ENCODE data around the gene TMEM87A. TPM values are rescaled to one million over a fixed set of nuclear protein-coding genes. Genes with fewer than 3 reads are reported as not detected.

TMEM87A gene
- total RNA-seq, 1 donor from 2014 or later, result 46.2 TPM

DNA sequence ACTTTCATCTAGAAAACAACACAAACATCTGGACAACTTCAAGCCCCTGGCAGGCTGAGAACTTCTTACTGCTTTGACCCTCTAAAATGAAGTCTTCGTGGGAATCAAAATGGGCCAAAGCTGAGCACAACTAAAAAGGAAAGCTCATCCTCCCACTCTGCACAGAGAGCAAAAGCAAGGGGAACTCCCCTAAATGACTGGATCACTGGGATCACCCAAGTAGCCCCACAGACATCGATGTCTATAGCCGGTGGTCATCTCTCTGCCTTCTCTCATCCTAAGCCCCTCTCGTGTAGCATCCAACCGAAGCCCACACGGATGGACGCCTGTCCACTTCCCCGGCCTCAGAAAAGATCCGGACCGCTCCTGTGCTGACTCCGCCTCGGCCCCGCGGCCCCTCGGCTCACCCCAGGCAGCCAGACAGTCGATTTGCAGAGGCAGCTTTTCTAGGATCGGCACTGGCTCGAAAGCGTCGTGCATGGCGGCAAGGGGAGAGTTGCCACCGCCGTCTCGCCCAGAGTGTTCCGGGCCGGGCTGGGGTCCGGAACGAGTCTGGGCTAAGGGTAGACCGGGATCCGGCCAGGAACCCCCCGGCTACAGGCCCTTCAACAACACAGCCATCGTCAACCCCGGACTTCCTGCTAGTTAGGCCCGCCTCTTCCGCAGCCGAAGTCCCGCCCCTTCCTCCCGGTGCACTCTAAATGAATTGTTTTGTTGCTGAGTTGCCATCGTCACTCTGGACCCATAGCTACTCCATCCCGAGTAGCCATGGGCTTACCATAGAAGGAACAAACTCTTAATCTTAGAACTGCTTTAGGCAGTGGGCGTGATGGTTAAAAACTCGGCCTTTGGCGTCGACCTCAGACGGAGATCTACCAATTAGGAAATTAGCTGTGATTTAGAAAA lies 65.3 kb downstream of the TMEM87A start, which contains the start of gene VPS39:
TSS of gene VPS39 (minus strand) at position 631 of the 906 bp plus-strand sequence. CDS start at position 480, 151 bp downstream.
- DNase-seq (ENCODE audit: low spot score), result peak; percentile 81

GRCh38 chr15:42206406-42206805 lies 66.8 kb downstream of the TMEM87A start:
- DNase-seq (ENCODE audit: low spot score), result no peak

DNA sequence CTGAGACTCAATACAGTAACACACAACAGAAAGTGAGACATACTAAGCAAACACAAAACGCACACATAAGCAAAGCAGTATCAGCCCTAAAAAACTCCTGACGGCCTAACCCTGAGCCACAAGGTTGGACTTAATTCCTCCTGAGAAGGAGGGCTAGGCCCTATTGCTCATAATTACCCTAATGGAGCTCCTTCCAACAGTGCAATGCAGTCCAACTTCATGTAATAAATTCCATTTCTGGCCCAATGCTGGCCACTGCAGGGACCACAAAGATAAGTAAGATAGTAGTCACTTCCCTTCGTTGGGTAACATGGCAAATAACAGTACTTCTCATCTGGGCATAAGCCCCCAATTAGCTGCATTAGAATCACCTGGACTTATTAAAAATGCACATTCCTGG lies 69.3 kb downstream of the TMEM87A start:
- no peak for DNase-seq (ENCODE audit: low spot score)

GRCh38 chr15:42202653-42203052 lies 70.6 kb downstream of the TMEM87A start:
- DNase-seq (ENCODE audit: low spot score), result no peak

DNA sequence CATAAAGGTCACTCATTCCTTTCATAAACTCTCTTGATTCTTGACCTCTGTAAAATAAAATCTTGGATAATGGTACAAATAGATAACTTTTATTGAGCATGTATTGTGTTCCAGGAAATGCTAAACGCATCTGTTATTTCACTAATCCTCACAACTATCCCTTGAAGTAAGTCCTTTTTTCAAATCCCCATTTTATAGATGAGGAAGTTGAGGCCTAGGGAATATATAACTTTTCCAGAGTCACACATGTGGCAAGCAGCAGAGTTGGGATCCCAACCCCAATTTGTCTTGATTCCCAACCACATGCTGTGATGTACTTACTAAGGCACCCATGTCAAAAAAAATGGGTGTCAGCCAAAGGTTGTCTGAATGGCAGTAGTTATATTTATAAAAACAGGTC lies 71.4 kb downstream of the TMEM87A start:
- DNase-seq (ENCODE audit: low spot score), result no peak

DNA sequence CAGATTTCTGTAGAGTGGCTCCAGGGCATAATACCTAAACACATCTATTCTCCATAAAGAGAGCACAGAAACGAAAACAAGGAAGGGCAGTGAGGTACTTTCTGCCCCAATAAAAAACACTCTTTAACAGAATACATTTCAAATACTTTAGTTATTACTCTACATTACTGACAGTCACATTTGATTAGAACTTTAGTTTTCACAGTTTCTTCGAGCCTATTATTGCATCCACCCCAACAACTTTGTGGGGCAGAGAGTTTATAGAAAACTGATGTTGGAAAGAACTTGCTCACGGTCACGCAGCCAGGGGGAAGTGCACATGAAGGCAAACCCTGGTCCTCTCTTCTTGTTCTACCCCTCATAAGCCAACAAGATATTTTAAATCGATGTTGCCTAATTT lies 74.1 kb downstream of the TMEM87A start:
- no peak for DNase-seq (ENCODE audit: low spot score)

DNA sequence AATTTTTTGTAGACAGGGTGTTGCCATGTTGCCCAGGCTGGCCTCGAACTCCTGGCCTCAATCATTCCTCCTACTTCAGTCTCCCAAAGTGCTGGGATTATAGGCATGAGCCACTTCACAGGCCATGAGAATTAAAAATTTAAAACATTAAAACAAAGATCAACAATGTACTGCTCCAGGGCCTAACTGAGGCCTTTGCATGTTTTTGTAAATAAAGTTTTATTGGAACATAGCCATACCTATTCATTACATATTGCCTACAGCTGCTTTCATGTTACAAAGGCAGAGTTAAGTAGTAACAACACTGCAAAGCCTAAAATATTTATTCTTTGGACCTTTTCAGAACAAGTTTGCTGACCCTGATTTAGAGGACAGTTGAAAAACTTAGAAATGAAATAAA lies 74.7 kb downstream of the TMEM87A start:
- no peak for DNase-seq (ENCODE audit: low spot score)

DNA sequence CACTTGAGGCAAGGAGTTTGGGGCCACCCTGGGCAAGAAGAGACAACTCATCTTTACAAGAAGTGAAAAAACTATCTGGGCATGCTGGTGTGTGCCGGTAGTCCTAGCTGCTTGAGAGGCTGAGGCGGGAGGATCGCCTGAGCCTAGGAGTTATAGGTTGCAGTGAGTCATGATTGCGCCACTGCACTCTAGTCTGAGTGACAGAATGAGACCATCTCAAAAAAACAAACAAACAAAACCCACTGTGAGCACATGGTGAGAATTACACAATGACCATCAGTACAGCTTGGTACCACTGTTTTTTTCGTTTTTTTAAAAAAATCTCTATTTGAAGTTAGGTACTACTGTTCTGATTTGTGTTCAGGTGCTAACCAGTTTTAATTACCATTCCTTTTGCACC lies 78.7 kb downstream of the TMEM87A start:
- no peak for DNase-seq (ENCODE audit: low spot score)

DNA sequence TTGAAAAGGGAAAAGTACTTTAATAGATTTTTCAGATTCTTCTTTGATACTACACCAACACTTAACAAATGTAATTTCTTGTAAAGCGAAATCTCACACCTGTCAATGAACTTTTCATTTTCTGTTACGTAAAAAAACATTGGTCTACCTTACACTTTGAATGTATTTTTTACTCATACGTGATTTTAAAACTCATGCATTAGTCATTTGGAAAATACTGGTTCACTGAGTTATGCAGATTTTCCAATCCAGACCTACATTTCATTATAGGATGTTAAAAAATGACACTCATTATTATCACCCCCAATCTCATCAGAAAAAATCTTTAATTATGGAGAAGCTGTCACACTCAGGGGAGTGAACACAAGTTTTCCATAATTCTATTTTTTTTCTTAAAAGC lies 79.8 kb downstream of the TMEM87A start:
- no peak for DNase-seq (ENCODE audit: low spot score)

DNA sequence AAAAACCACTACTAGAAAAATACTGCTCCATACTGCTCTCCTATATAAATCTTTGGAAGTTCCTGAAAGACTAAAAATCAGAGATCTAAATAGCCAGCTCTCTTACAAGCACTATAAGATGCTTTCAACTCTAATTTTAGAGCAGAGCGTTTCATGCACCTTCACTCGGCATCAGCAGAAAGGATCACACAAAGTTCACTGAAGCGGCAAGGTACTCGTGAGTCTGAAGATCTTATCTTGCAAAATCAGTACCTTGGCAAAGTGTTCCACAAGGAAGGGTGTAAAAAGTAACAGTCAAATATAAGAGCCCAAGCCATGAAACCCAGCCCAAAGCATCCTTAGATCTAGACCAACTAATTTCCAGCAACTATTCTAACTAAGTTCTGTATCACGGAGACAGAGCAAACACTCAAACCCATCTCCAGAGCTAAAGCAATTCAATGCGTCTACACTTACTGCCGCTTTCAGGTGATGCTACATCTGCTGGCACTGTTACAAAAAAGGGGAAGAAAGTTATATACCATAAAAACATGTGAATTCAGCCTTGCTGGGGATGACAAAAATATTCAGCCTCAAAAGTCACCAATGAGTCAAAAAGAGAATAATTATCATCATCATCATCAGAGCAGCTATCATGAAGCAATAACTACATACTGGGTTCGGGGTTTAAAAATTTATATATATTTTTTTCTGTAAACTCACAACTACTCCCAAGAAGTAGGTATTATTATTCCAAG lies 81.5 kb downstream of the TMEM87A start:
- no peak for DNase-seq (ENCODE audit: low spot score)

- no peak for DNase-seq (ENCODE audit: low spot score)
These were observed 82.9 kb downstream of the TMEM87A start for GRCh38 chr15:42190370-42190769.

- DNase-seq (ENCODE audit: low spot score), result no peak
These were observed 87.4 kb downstream of the TMEM87A start for GRCh38 chr15:42185801-42186200.

DNA sequence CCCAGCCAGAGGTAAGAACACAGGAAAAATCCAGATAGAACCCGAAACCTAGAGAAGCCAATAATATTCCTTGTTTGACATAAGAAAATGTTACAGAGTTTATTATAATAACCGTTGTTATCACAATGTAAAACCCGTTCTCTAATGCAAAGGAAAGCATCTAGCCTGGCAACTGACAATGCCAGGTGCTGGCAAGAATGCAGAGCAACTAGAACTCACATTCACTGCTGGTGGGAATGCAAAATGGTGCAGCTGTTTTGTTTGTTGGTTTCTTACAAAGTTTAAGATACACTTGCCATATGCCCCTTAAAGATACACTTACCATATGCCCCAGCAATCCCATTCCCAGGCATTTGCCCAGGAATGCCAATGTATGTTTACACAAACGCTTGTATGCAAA lies 88.5 kb downstream of the TMEM87A start:
- DNase-seq (ENCODE audit: low spot score), result no peak

DNA sequence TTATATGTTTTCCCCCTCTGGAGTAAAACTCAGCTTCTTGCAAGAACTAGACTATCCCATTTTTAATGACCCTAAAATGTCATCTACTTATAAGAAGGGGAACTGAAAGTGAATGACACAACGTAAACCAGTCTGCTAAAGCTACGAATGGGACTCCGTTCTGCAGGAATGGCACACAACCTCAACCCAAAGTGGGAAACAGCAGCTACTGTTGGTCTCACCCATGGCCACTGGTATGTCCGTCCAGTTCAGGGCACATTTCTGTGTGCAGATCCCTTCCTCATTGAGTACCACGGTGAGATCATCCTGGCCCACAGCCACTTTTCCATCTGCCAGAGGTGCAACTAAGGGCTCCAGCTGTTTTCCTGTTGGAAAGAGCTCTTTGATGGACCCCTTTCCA lies 88.9 kb downstream of the TMEM87A start:
- no peak for DNase-seq (ENCODE audit: low spot score)

GRCh38 chr15:42182961-42183360 lies 90.3 kb downstream of the TMEM87A start:
- DNase-seq (ENCODE audit: low spot score), result no peak

GRCh38 chr15:42182328-42182886 lies 90.8 kb downstream of the TMEM87A start:
- no peak for DNase-seq (ENCODE audit: low spot score)

DNA sequence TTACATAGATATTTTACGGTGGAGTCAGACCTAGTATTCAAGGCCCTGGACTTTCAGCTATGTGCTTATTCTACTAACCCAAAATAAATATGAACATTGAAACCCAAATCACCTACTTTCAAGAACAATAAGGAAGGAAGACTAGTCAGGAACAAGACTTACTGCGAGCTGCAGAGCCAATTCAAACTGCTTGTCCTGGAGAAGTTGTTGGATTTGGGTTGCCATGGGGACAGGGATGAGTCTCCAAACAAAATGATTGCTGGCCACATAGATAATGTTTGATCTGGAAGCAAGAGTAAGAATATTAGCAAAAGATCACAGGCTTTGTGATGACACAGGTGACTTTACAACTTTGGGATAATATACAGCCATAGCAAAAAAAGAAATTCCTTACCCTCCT lies 95.2 kb downstream of the TMEM87A start:
- no peak for DNase-seq (ENCODE audit: low spot score)

- no peak for DNase-seq (ENCODE audit: low spot score)
These were observed 97.6 kb downstream of the TMEM87A start for GRCh38 chr15:42175671-42176070.

GRCh38 chr15:42172475-42172874 lies 100.8 kb downstream of the TMEM87A start:
- no peak for DNase-seq (ENCODE audit: low spot score)

GRCh38 chr15:42171795-42172194 lies 101.4 kb downstream of the TMEM87A start:
- no peak for DNase-seq (ENCODE audit: low spot score)

DNA sequence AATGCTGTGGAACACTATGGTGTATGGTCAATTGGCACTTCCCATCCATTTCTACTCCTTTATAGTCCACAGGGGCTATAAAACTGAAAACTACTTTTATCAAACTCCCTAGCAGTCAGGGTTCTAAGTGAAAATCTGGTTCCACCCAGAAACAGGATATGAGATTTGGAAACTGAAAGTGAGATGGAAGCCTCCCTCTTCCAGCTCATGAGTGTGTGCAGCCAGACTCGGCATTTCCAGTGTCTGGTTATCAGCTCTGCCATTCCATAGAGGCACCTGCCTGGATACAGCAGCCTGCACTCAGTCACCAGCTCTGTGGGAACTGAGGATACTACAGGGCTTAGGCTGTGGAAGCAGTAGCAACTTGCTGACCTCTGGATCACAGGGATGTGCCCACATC lies 102.1 kb downstream of the TMEM87A start:
- DNase-seq (ENCODE audit: low spot score), result no peak

- no peak for DNase-seq (ENCODE audit: low spot score)
These were observed 106.8 kb downstream of the TMEM87A start for GRCh38 chr15:42166225-42166940.

All from mucosa of gallbladder (tissue), 1 donor.